K562 (cell line): Measurements from ENCODE around the gene SKIC2. TPM values are rescaled to one million over a fixed set of nuclear protein-coding genes. Genes with fewer than 3 reads are reported as not detected.

Experiments
- DACH1 ChIP-seq: fragments of 450-650 bp; IDR thresholded peaks from 2 replicates; pipeline ENCODE4 v1.6.1; 2018; ENCODE audit not compliant: partially characterized antibody
- E2F3 ChIP-seq: fragments of 250-450 bp; sonication (Bioruptor Pico); IDR thresholded peaks from 2 replicates; pipeline ENCODE4 v1.4.0; 2020; ENCODE audit warnings: mild to moderate bottlenecking
- JUND ChIP-seq, 2 experiments: IDR thresholded peaks; 2 replicates in 1 of 2; 3 replicates in 1 of 2; pipeline ENCODE4 v1.6.1; 2011; ENCODE audit warnings: borderline replicate concordance in 2 of 2, low read depth in 2 of 2, low read length in 2 of 2, improper control_type of control experiment in 1 of 2, missing biosample characterization in 1 of 2, missing genetic modification characterization in 1 of 2, missing genetic modification reagents in 1 of 2
- MBD2 ChIP-seq: sonication (generic); IDR thresholded peaks from 2 replicates; pipeline ENCODE4 v1.6.1; 2016; ENCODE audit warnings: low read depth, borderline replicate concordance
- MEF2D ChIP-seq: conservative IDR thresholded peaks from 2 replicates; pipeline ENCODE4 v1.6.1; 2016; ENCODE audit warnings: low read depth, missing genetic modification characterization, missing compliant biosample characterization
- MITF ChIP-seq: IDR thresholded peaks from 2 replicates; pipeline ENCODE4 v1.6.1; 2014; ENCODE audit warnings: antibody characterized with exemption
- MTA3 ChIP-seq: fragments of 450-650 bp; formaldehyde crosslinking; IDR thresholded peaks from 2 replicates; pipeline ENCODE4 v1.6.1; 2017; ENCODE audit warnings: mild to moderate bottlenecking, borderline replicate concordance
- PHTF2 ChIP-seq: fragments of 250-450 bp; sonication (Bioruptor Pico); IDR thresholded peaks from 2 replicates; pipeline ENCODE4 v1.5.0; 2021; ENCODE audit warnings: mild to moderate bottlenecking
- POLR2AphosphoS2 ChIP-seq: IDR thresholded peaks from 2 replicates; pipeline ENCODE4 v1.6.1; 2012; ENCODE audit warnings: low read length, improper control_type of control experiment
- POLR3A ChIP-seq: IDR thresholded peaks from 2 replicates; pipeline ENCODE4 v1.6.1; 2011; ENCODE audit warnings: borderline replicate concordance, mild to moderate bottlenecking, moderate library complexity; ENCODE audit not compliant: insufficient read length, insufficient read depth; ENCODE audit errors: extremely low read depth
- RBFOX2 ChIP-seq: fragments of 200-400 bp; formaldehyde crosslinking; IDR thresholded peaks from 2 replicates; pipeline ENCODE4 v1.6.1; 2017; ENCODE audit warnings: low read depth, mild to moderate bottlenecking, low read length, moderate library complexity
- RBM39 ChIP-seq: fragments of 200-400 bp; formaldehyde crosslinking; optimal IDR thresholded peaks from 2 replicates; pipeline ENCODE3; 2018; ENCODE audit warnings: low read depth, low read length
- RNF2 ChIP-seq: sonication (generic); IDR thresholded peaks from 2 replicates; pipeline ENCODE4 v1.6.1; 2016
- STAT5A ChIP-seq: IDR thresholded peaks from 2 replicates; pipeline ENCODE4 v1.6.1; 2012; ENCODE audit warnings: low read length, inconsistent platforms, borderline replicate concordance
- TEAD1 ChIP-seq, 2 experiments: fragments of 450-650 bp in 1 of 2; sonication (generic) in 1 of 2; formaldehyde crosslinking; IDR thresholded peaks; 2 replicates each; pipeline versions ENCODE4 v1.4.0 to v1.8.0; 2020 to 2022; ENCODE audit warnings: mild to moderate bottlenecking in 2 of 2, missing genetic modification reagents in 1 of 2
- ZNF282 ChIP-seq: sonication (generic); formaldehyde crosslinking; IDR thresholded peaks from 2 replicates; pipeline ENCODE4 v1.8.1; 2023; ENCODE audit warnings: missing genetic modification reagents
- ZNF316 ChIP-seq: fragments of 450-650 bp; IDR thresholded peaks from 2 replicates; pipeline ENCODE4 v1.6.1; 2016
- ZNF395 ChIP-seq: fragments of 200-800 bp; sonication (Bioruptor generic); IDR thresholded peaks from 2 replicates; pipeline ENCODE4 v1.6.1; 2017; ENCODE audit warnings: missing genetic modification characterization, missing compliant biosample characterization
- ZNF583 ChIP-seq: fragments of 250-450 bp; sonication (Bioruptor Pico); IDR thresholded peaks from 2 replicates; pipeline ENCODE4 v1.4.0; 2020
- ZNF586 ChIP-seq: fragments of 450-650 bp; formaldehyde crosslinking; conservative IDR thresholded peaks from 2 replicates; pipeline ENCODE4 v1.4.0; 2020; ENCODE audit warnings: mild to moderate bottlenecking, moderate library complexity
- ZNF609 ChIP-seq: sonication (generic); formaldehyde crosslinking; IDR thresholded peaks from 2 replicates; pipeline ENCODE4 v1.8.1; 2023; ENCODE audit warnings: missing genetic modification reagents, mild to moderate bottlenecking, borderline replicate concordance
- ZZZ3 ChIP-seq: fragments of 450-650 bp; IDR thresholded peaks from 2 replicates; pipeline ENCODE4 v1.6.1; 2016; ENCODE audit warnings: antibody characterized with exemption, mild to moderate bottlenecking, moderate library complexity
- polyA plus RNA-seq, 8 experiments: library from polyadenylated mRNA; depleted of rRNA in 4 of 8; stranded (reverse) in 5 of 8; unstranded in 3 of 8; fragments of >200 nt; fragmentation: Nextera tagmentation in 2 of 8; fragmentation: Illumina TruSeq in 1 of 8; extraction: Ambion mirVana in 2 of 8; extraction: Trizol in 1 of 8; gene quantifications; 2 replicates each; pipeline versions ENCODE4 v1.2.1 to v1.2.3, GENCODE V29; 2011 to 2014; ENCODE audit warnings: inconsistent platforms in 1 of 8, missing spikeins in 1 of 8
- total RNA-seq, 7 experiments: library from RNA; depleted of rRNA in 6 of 7; stranded (reverse); fragments of >200 nt in 6 of 7; fragmentation: Illumina TruSeq in 2 of 7; extraction: Trizol in 2 of 7; gene quantifications; 2 replicates each; pipeline versions ENCODE4 v1.2.1 to v1.2.3, GENCODE V29; 2011 to 2021; ENCODE audit warnings: low replicate concordance in 1 of 7

SKIC2 gene
- total and polyA plus RNA-seq, 9 of the 15 experiments (the other 6 are each of a cell fraction or from before 2014, with no cell fraction given), result 3.3 to 94.6 (median 38.8) TPM

- TF ChIP-seq MITF (no peak), ZNF282 (CRISPR knock-in tag) (no peak), ZNF586 (CRISPR knock-in tag) (no peak; the same call in 1 of the 2 replicates), MTA3 (no peak), PHTF2 (CRISPR knock-in tag) (no peak), MEF2D (tag) (0 out of 2 replicates have a peak, but pooled peaks have one; percentile 71), E2F3 (CRISPR knock-in tag) (no peak; the same call in 1 of the 2 replicates), POLR3A (no peak), JUND (IDR thresholded peaks at IDR 0.05; ENCODE audit: borderline replicate concordance, low read depth, low read length) (peak; percentile 73), JUND (tag; IDR thresholded peaks at IDR 0.05; ENCODE audit: borderline replicate concordance, low read depth, low read length) (peak; percentile 88; the same call in 2 of the 3 replicates), ZZZ3 (no peak), RBM39 (no peak), ZNF609 (no peak), TEAD1 (CRISPR knock-in tag; IDR thresholded peaks at IDR 0.05) (0 out of 4 replicates have a peak, but pooled peaks of 1 of the 2 experiments have one; percentile 7), RNF2 (no peak), STAT5A (no peak), RBFOX2 (no peak), ZNF316 (peak; percentile 28; the same call in 1 of the 2 replicates), DACH1 (no peak), ZNF395 (CRISPR knock-in tag) (no peak; the same call in 1 of the 2 replicates), ZNF583 (CRISPR knock-in tag) (no peak), MBD2 (no peak), POLR2AphosphoS2 (no peak)
These were observed 13.9 kb downstream of the SKIC2 start (continued) for GRCh38 chr6:31972709-31973350.
